ENCODE data around the gene BARHL1.

GRCh38 chr9:132534832-132535231 lies 47.6 kb upstream of the BARHL1 start:
- TF ChIP-seq POLR2AphosphoS2 (conservative IDR thresholded peaks at IDR 0.05; ENCODE audit: low read length), result no peak
- no peak for TF ChIP-seq CTCF (IDR thresholded peaks at IDR 0.05)
- no peak for TF ChIP-seq ZC3H11A (IDR thresholded peaks at IDR 0.05)
- TF ChIP-seq CEBPB (IDR thresholded peaks at IDR 0.05), result no peak
- TF ChIP-seq POLR2A (IDR thresholded peaks at IDR 0.05; ENCODE audit: low read length), result no peak
- no peak for TF ChIP-seq PHF8 (IDR thresholded peaks at IDR 0.05; ENCODE audit: borderline replicate concordance, low read depth)
- TF ChIP-seq RARB (CRISPR knock-in tag; IDR thresholded peaks at IDR 0.05), result no peak
- TF ChIP-seq EP300 (IDR thresholded peaks at IDR 0.05), result no peak
- TF ChIP-seq HOXB5 (CRISPR knock-in tag; IDR thresholded peaks at IDR 0.05), result no peak
- TF ChIP-seq ELK1 (IDR thresholded peaks at IDR 0.05; ENCODE audit: low read depth, low read length), result no peak
- no peak for TF ChIP-seq RAD21 (conservative IDR thresholded peaks at IDR 0.05 in 1 of 2, IDR thresholded peaks at IDR 0.05 in 1 of 2)
- TF ChIP-seq USF2 (IDR thresholded peaks at IDR 0.05), result no peak
- no peak for TF ChIP-seq SREBF2 (IDR thresholded peaks at IDR 0.05)
- no peak for TF ChIP-seq REST (IDR thresholded peaks at IDR 0.05)
